HepG2 (cell line): ENCODE data around the gene RPL35. TPM values are rescaled to one million over a fixed set of nuclear protein-coding genes. Genes with fewer than 3 reads are reported as not detected.

Source experiments
- ATAC-seq: fragments of 200-7000 bp; cut with Tn5 transposase; 3 replicates; pipeline ENCODE4 v1.9.1; 2020; ENCODE audit warnings: mild to moderate bottlenecking, moderate library complexity
- BruUV-seq: library from RNA; stranded (reverse); fragments of 400-500 nt; replicated peaks from 2 replicates; lab custom pipeline; 2021; lab: Mats Ljungman, UMichigan
- CTCF ChIA-PET: fragments of 300-600 bp; formaldehyde crosslinking; extraction: SDS; loops from one replicate; lab custom pipeline; 2021; ENCODE audit warnings: low total read pairs, inconsistent platforms, low intra/inter-chr PET ratio; lab: Yijun Ruan, JAX
- POLR2A ChIA-PET: fragments of 350-600 bp; sonication (Branson Sonifier 250); formaldehyde crosslinking; loops from one replicate; lab custom pipeline; 2020; ENCODE audit warnings: antibody characterized with exemption, inconsistent platforms; lab: Yijun Ruan, JAX
- DNase-seq: peaks from one replicate; pipeline ENCODE4 v3.0.0-alpha.2; 2015; ENCODE audit warnings: low spot score
- FAIRE-seq: peaks from 3 replicates; lab custom pipeline; 2011; peaks lifted over from hg19 to GRCh38; lab: Jason Lieb, UNC
- H2AFZ ChIP-seq: one replicate; pipeline ENCODE4 v1.6.1; 2011; ENCODE audit warnings: low read length, inconsistent platforms
- H3K27ac ChIP-seq: fragments of 300-600 bp; 3 replicates; pipeline ENCODE4 v1.8.0; 2011; ENCODE audit warnings: mixed run types, mild to moderate bottlenecking, mixed read lengths, low read length, inconsistent platforms; ENCODE audit not compliant: insufficient read depth; ENCODE audit errors: extremely low read length
- H3K27me3 ChIP-seq, 2 experiments: fragments of 200-600 bp in 1 of 2; 2 replicates in 1 of 2; 3 replicates in 1 of 2; pipeline versions ENCODE4 v1.6.0 to v1.8.0; 2011; ENCODE audit warnings: low read length in 2 of 2, mild to moderate bottlenecking in 2 of 2, moderate library complexity in 2 of 2, inconsistent platforms in 1 of 2; ENCODE audit not compliant: insufficient read depth in 2 of 2, control insufficient read depth in 1 of 2
- H3K36me3 ChIP-seq, 2 experiments: fragments of 200-600 bp in 1 of 2; replicated peaks in 1 of 2; 2 replicates in 1 of 2; 3 replicates in 1 of 2; pipeline versions ENCODE4 v1.5.1 to v1.8.0; 2011; ENCODE audit warnings: low read length in 2 of 2, inconsistent platforms in 1 of 2; ENCODE audit not compliant: insufficient read depth in 2 of 2, control insufficient read depth in 1 of 2
- H3K4me1 ChIP-seq: 2 replicates; pipeline ENCODE4 v1.5.1; 2012; ENCODE audit warnings: low read length, inconsistent platforms; ENCODE audit not compliant: insufficient read depth
- H3K4me2 ChIP-seq: 2 replicates; pipeline ENCODE4 v1.6.0; 2011; ENCODE audit warnings: low read depth, low read length, inconsistent platforms
- H3K4me3 ChIP-seq, 3 experiments: fragments of 200-600 bp in 1 of 3; sonication (generic), shearing (Covaris generic) in 1 of 3; replicated peaks in 1 of 3; 2 replicates each; pipeline ENCODE4 v1.5.1; 2011 to 2016; ENCODE audit warnings: low read length in 3 of 3, inconsistent platforms in 2 of 3, low read depth in 2 of 3, mild to moderate bottlenecking in 2 of 3, control low read depth in 1 of 3, mixed read lengths in 1 of 3; ENCODE audit not compliant: insufficient read depth in 1 of 3
- H3K79me2 ChIP-seq: one replicate; pipeline ENCODE4 v1.6.1; 2011; ENCODE audit warnings: low read length, inconsistent platforms; ENCODE audit not compliant: insufficient read depth
- H3K9ac ChIP-seq: 2 replicates; pipeline ENCODE4 v1.6.0; 2011; ENCODE audit warnings: mild to moderate bottlenecking, low read depth, low read length, inconsistent platforms; ENCODE audit not compliant: insufficient read depth
- H3K9me3 ChIP-seq: 2 replicates; pipeline ENCODE4 v1.5.1; 2012; ENCODE audit warnings: mild to moderate bottlenecking, low read length
- H4K20me1 ChIP-seq: 2 replicates; pipeline ENCODE4 v1.6.0; 2011; ENCODE audit warnings: inconsistent platforms, mild to moderate bottlenecking, low read length, moderate library complexity; ENCODE audit not compliant: insufficient read depth
- BCL3 ChIP-seq: sonication (generic); formaldehyde crosslinking; IDR thresholded peaks from 2 replicates; pipeline ENCODE4 v1.5.1; 2020; ENCODE audit warnings: mild to moderate bottlenecking, missing genetic modification reagents, moderate library complexity
- HES4 ChIP-seq: sonication (generic); formaldehyde crosslinking; IDR thresholded peaks from 2 replicates; pipeline ENCODE4 v1.9.0; 2021; ENCODE audit warnings: mild to moderate bottlenecking, missing genetic modification reagents, borderline replicate concordance
- IRX3 ChIP-seq: sonication (generic); formaldehyde crosslinking; IDR thresholded peaks from 2 replicates; pipeline ENCODE4 v1.8.1; 2023; ENCODE audit warnings: mild to moderate bottlenecking, low read depth, missing genetic modification reagents, borderline replicate concordance
- NKX3-1 ChIP-seq: sonication (generic); formaldehyde crosslinking; IDR thresholded peaks from 2 replicates; pipeline ENCODE4 v1.5.0; 2020; ENCODE audit warnings: missing genetic modification reagents
- PAXIP1 ChIP-seq: sonication (generic); formaldehyde crosslinking; conservative IDR thresholded peaks from 2 replicates; pipeline ENCODE4 v1.4.0; 2020; ENCODE audit warnings: mild to moderate bottlenecking, missing genetic modification reagents, moderate library complexity
- PHF8 ChIP-seq: sonication (generic); formaldehyde crosslinking; IDR thresholded peaks from 2 replicates; pipeline ENCODE4 v1.5.0; 2020; ENCODE audit warnings: missing genetic modification reagents
- YEATS2 ChIP-seq: sonication (generic); formaldehyde crosslinking; IDR thresholded peaks from 2 replicates; pipeline ENCODE4 v1.4.0; 2020; ENCODE audit warnings: missing genetic modification reagents, borderline replicate concordance
- ZBTB10 ChIP-seq: sonication (generic); formaldehyde crosslinking; IDR thresholded peaks from 2 replicates; pipeline ENCODE4 v1.4.0; 2020; ENCODE audit warnings: missing genetic modification reagents, borderline replicate concordance
- ZBTB3 ChIP-seq: sonication (generic); formaldehyde crosslinking; IDR thresholded peaks from 2 replicates; pipeline ENCODE4 v1.4.0; 2020; ENCODE audit warnings: low read depth, mild to moderate bottlenecking, moderate library complexity, missing genetic modification reagents, borderline replicate concordance
- ZNF337 ChIP-seq: sonication (generic); formaldehyde crosslinking; IDR thresholded peaks from 2 replicates; pipeline ENCODE4 v1.5.1; 2020; ENCODE audit warnings: missing genetic modification reagents, low read depth, mild to moderate bottlenecking, borderline replicate concordance
- ZNF34 ChIP-seq: sonication (generic); formaldehyde crosslinking; IDR thresholded peaks from 2 replicates; pipeline ENCODE4 v1.4.0; 2020; ENCODE audit warnings: mild to moderate bottlenecking, missing genetic modification reagents, borderline replicate concordance
- ZNF572 ChIP-seq: sonication (generic); formaldehyde crosslinking; IDR thresholded peaks from 2 replicates; pipeline ENCODE4 v1.5.1; 2020; ENCODE audit warnings: mild to moderate bottlenecking, missing genetic modification reagents
- ZNF704 ChIP-seq: sonication (generic); formaldehyde crosslinking; IDR thresholded peaks from 2 replicates; pipeline ENCODE4 v1.8.1; 2023; ENCODE audit warnings: mild to moderate bottlenecking, inconsistent platforms, moderate library complexity, missing genetic modification reagents, borderline replicate concordance
- WGBS: methylation state at CpG from one replicate; pipeline ENCODE4 v1.1.6; 2017; ENCODE audit warnings: low lambda C conversion rate; 5-methylcytosine and 5-hydroxymethylcytosine counted together
- in situ Hi-C: cut with HindIII; loops from 2 replicates; pipeline ENCODE4 v1.10.0; 2017; ENCODE audit warnings: low pct_unique_long_range_greater_than_20kb; ENCODE audit not compliant: extremely low pct_ligation_motif_present
- intact Hi-C: fragments of 100-400 bp; cut with micrococcal nuclease; formaldehyde crosslinking; loops from one replicate; pipeline ENCODE4 v1.10.0; 2022; ENCODE audit not compliant: unreplicated experiment
- polyA plus RNA-seq, 8 experiments: library from polyadenylated mRNA; depleted of rRNA in 3 of 8; stranded (reverse) in 7 of 8; unstranded in 1 of 8; fragments of >200 nt; fragmentation: Illumina TruSeq in 4 of 8; extraction: Trizol in 4 of 8; gene quantifications; 2 replicates each; pipeline versions ENCODE4 v1.2.1 to v1.2.3, GENCODE V29; 2011 to 2016; ENCODE audit warnings: low read depth in 4 of 8, missing spikeins in 1 of 8, mixed read lengths in 1 of 8; ENCODE audit not compliant: insufficient read depth in 1 of 8
- total RNA-seq, 5 experiments: library from RNA; depleted of rRNA; stranded (reverse); fragments of >200 nt; fragmentation: Illumina TruSeq; extraction: Trizol; gene quantifications; 2 replicates each; pipeline ENCODE4 v1.2.3, GENCODE V29; 2016; ENCODE audit warnings: low read depth in 1 of 5

The RPL35 gene
- total and polyA plus RNA-seq, 2 of the 13 experiments (the other 11 are each of a cell fraction or from before 2014, with no cell fraction given), result 2,153 to 2,935 TPM

GRCh38 chr9:124869466-124869985, 7.8 kb upstream of the RPL35 start:
- Histone ChIP-seq H3K27me3 (no peaks in the 10 kb centered on the region; a peak in 1 of 5 replicates), H3K79me2 (peaks cover 62% of the 10 kb centered on the region), H3K27ac (peak overlapping the region; percentile 90), H3K4me1 (peaks cover 39% of the 10 kb centered on the region), H3K36me3 (peaks cover 7 to 29% of the 10 kb centered on the region in 2 experiments), H3K4me3 (peak overlapping the region; percentile 81 to 98 (median 94)), H4K20me1 (no peaks in the 10 kb centered on the region; the same call in 1 of the 2 replicates), H3K9ac (peak overlapping the region; percentile 98), H3K4me2 (peak overlapping the region; percentile 94), H3K9me3 (no peaks in the 10 kb centered on the region), H2AFZ (no peak overlapping the region)
- ChIA-PET POLR2A (interaction anchor here (0.5 to 1.3 kb wide), 2 partner anchors 7 to 91 kb away, joined by 3 to 6 read pairs; partner anchors contain the start of genes ARPC5L and RPL35), CTCF (no interaction called here)
- FAIRE-seq, result no peak
- in situ Hi-C loops (no loop called here), intact Hi-C loops (loop anchor here (2.0 to 10.0 kb wide), 2 partner anchors 71 to 275 kb away; partner anchors contain the start of genes GOLGA1 and SCAI)
- DNase-seq, result no peak
- WGBS, result under 1% methylated on average over 32 of the region's 41 CpGs
- ATAC-seq, result peak; percentile 53
- no TSS peak for BruUV-seq
- TF ChIP-seq NKX3-1 (peak; percentile 15; the same call in 1 of the 2 replicates), ZNF337 (0 out of 2 replicates have a peak, but pooled peaks have one; percentile 75), PAXIP1 (CRISPR knock-in tag) (peak; percentile 10; the same call in 1 of the 2 replicates), ZNF704 (CRISPR knock-in tag) (no peak), ZNF34 (0 out of 2 replicates have a peak, but pooled peaks have one; percentile 5), ZNF572 (CRISPR knock-in tag) (0 out of 2 replicates have a peak, but pooled peaks have one; percentile 67), PHF8 (CRISPR knock-in tag) (peak; percentile 59), ZBTB10 (CRISPR knock-in tag) (0 out of 2 replicates have a peak, but pooled peaks have one; percentile 6), HES4 (no peak), BCL3 (peak; percentile 60; the same call in 1 of the 2 replicates), IRX3 (CRISPR knock-in tag) (0 out of 2 replicates have a peak, but pooled peaks have one; percentile 14), YEATS2 (0 out of 2 replicates have a peak, but pooled peaks have one; percentile 16), ZBTB3 (CRISPR knock-in tag) (0 out of 2 replicates have a peak, but pooled peaks have one; percentile 11)
